HepG2 (cell line): ENCODE measurements around the gene ABCB6. TPM values are rescaled to one million over a fixed set of nuclear protein-coding genes. Genes with fewer than 3 reads are reported as not detected.

Experiments
- ATAC-seq: fragments of 200-7000 bp; cut with Tn5 transposase; 3 replicates; pipeline ENCODE4 v1.9.1; 2020; ENCODE audit warnings: mild to moderate bottlenecking, moderate library complexity
- BruUV-seq: library from RNA; stranded (reverse); fragments of 400-500 nt; replicated peaks from 2 replicates; lab custom pipeline; 2021; lab: Mats Ljungman, UMichigan
- CTCF ChIA-PET: fragments of 300-600 bp; formaldehyde crosslinking; extraction: SDS; loops from one replicate; lab custom pipeline; 2021; ENCODE audit warnings: low total read pairs, inconsistent platforms, low intra/inter-chr PET ratio; lab: Yijun Ruan, JAX
- POLR2A ChIA-PET: fragments of 350-600 bp; sonication (Branson Sonifier 250); formaldehyde crosslinking; loops from one replicate; lab custom pipeline; 2020; ENCODE audit warnings: antibody characterized with exemption, inconsistent platforms; lab: Yijun Ruan, JAX
- DNase-seq: peaks from one replicate; pipeline ENCODE4 v3.0.0-alpha.2; 2015; ENCODE audit warnings: low spot score
- FAIRE-seq: peaks from 3 replicates; lab custom pipeline; 2011; peaks lifted over from hg19 to GRCh38; lab: Jason Lieb, UNC
- H2AFZ ChIP-seq: one replicate; pipeline ENCODE4 v1.6.1; 2011; ENCODE audit warnings: low read length, inconsistent platforms
- H3K27ac ChIP-seq: fragments of 300-600 bp; 3 replicates; pipeline ENCODE4 v1.8.0; 2011; ENCODE audit warnings: mixed run types, mild to moderate bottlenecking, mixed read lengths, low read length, inconsistent platforms; ENCODE audit not compliant: insufficient read depth; ENCODE audit errors: extremely low read length
- H3K27me3 ChIP-seq, 2 experiments: fragments of 200-600 bp in 1 of 2; 2 replicates in 1 of 2; 3 replicates in 1 of 2; pipeline versions ENCODE4 v1.6.0 to v1.8.0; 2011; ENCODE audit warnings: low read length in 2 of 2, mild to moderate bottlenecking in 2 of 2, moderate library complexity in 2 of 2, inconsistent platforms in 1 of 2; ENCODE audit not compliant: insufficient read depth in 2 of 2, control insufficient read depth in 1 of 2
- H3K36me3 ChIP-seq, 2 experiments: fragments of 200-600 bp in 1 of 2; replicated peaks in 1 of 2; 2 replicates in 1 of 2; 3 replicates in 1 of 2; pipeline versions ENCODE4 v1.5.1 to v1.8.0; 2011; ENCODE audit warnings: low read length in 2 of 2, inconsistent platforms in 1 of 2; ENCODE audit not compliant: insufficient read depth in 2 of 2, control insufficient read depth in 1 of 2
- H3K4me1 ChIP-seq: 2 replicates; pipeline ENCODE4 v1.5.1; 2012; ENCODE audit warnings: low read length, inconsistent platforms; ENCODE audit not compliant: insufficient read depth
- H3K4me2 ChIP-seq: 2 replicates; pipeline ENCODE4 v1.6.0; 2011; ENCODE audit warnings: low read depth, low read length, inconsistent platforms
- H3K4me3 ChIP-seq, 3 experiments: fragments of 200-600 bp in 1 of 3; sonication (generic), shearing (Covaris generic) in 1 of 3; replicated peaks in 1 of 3; 2 replicates each; pipeline ENCODE4 v1.5.1; 2011 to 2016; ENCODE audit warnings: low read length in 3 of 3, inconsistent platforms in 2 of 3, low read depth in 2 of 3, mild to moderate bottlenecking in 2 of 3, control low read depth in 1 of 3, mixed read lengths in 1 of 3; ENCODE audit not compliant: insufficient read depth in 1 of 3
- H3K79me2 ChIP-seq: one replicate; pipeline ENCODE4 v1.6.1; 2011; ENCODE audit warnings: low read length, inconsistent platforms; ENCODE audit not compliant: insufficient read depth
- H3K9ac ChIP-seq: 2 replicates; pipeline ENCODE4 v1.6.0; 2011; ENCODE audit warnings: mild to moderate bottlenecking, low read depth, low read length, inconsistent platforms; ENCODE audit not compliant: insufficient read depth
- H3K9me3 ChIP-seq: 2 replicates; pipeline ENCODE4 v1.5.1; 2012; ENCODE audit warnings: mild to moderate bottlenecking, low read length
- H4K20me1 ChIP-seq: 2 replicates; pipeline ENCODE4 v1.6.0; 2011; ENCODE audit warnings: inconsistent platforms, mild to moderate bottlenecking, low read length, moderate library complexity; ENCODE audit not compliant: insufficient read depth
- AKAP8 ChIP-seq: sonication (generic); formaldehyde crosslinking; IDR thresholded peaks from 2 replicates; pipeline ENCODE4 v1.5.1; 2020; ENCODE audit warnings: mild to moderate bottlenecking, missing genetic modification reagents
- BHLHE40 ChIP-seq: IDR thresholded peaks from 2 replicates; pipeline ENCODE4 v1.6.1; 2011; ENCODE audit warnings: low read length, improper control_type of control experiment
- ETV5 ChIP-seq: IDR thresholded peaks from 2 replicates; pipeline ENCODE4 v1.6.1; 2018; ENCODE audit warnings: missing biosample characterization, missing genetic modification reagents, inconsistent platforms, borderline replicate concordance
- KLF16 ChIP-seq, 2 experiments: sonication (generic) in 1 of 2; formaldehyde crosslinking in 1 of 2; IDR thresholded peaks; 2 replicates each; pipeline versions ENCODE4 v1.6.1 to v1.8.0; 2016 to 2023; ENCODE audit warnings: missing genetic modification reagents in 2 of 2, missing compliant biosample characterization in 1 of 2
- MYNN ChIP-seq: sonication (generic); formaldehyde crosslinking; IDR thresholded peaks from 2 replicates; pipeline ENCODE4 v1.4.0; 2020; ENCODE audit warnings: mild to moderate bottlenecking, low read depth, missing genetic modification reagents
- SP2 ChIP-seq: sonication (generic); formaldehyde crosslinking; IDR thresholded peaks from 2 replicates; pipeline ENCODE4 v1.5.1; 2020; ENCODE audit warnings: mild to moderate bottlenecking, missing genetic modification reagents
- TEAD2 ChIP-seq: sonication (generic); formaldehyde crosslinking; IDR thresholded peaks from 2 replicates; pipeline ENCODE4 v1.9.0; 2021; ENCODE audit warnings: missing genetic modification reagents
- ZBTB20 ChIP-seq: sonication (generic); formaldehyde crosslinking; IDR thresholded peaks from 2 replicates; pipeline ENCODE4 v1.8.1; 2023; ENCODE audit warnings: missing genetic modification reagents, low read depth, mild to moderate bottlenecking, borderline replicate concordance
- ZKSCAN8 ChIP-seq: IDR thresholded peaks from 2 replicates; pipeline ENCODE4 v1.6.1; 2016; ENCODE audit warnings: borderline replicate concordance, missing genetic modification reagents, missing compliant biosample characterization
- ZNF747 ChIP-seq: sonication (generic); formaldehyde crosslinking; IDR thresholded peaks from 2 replicates; pipeline ENCODE4 v1.8.1; 2023; ENCODE audit warnings: missing genetic modification reagents, mild to moderate bottlenecking, borderline replicate concordance
- ZNF776 ChIP-seq: sonication (generic); formaldehyde crosslinking; IDR thresholded peaks from 2 replicates; pipeline ENCODE4 v1.4.0; 2020; ENCODE audit warnings: mild to moderate bottlenecking, missing genetic modification reagents
- WGBS: methylation state at CpG from one replicate; pipeline ENCODE4 v1.1.6; 2017; ENCODE audit warnings: low lambda C conversion rate; 5-methylcytosine and 5-hydroxymethylcytosine counted together
- in situ Hi-C: cut with HindIII; loops from 2 replicates; pipeline ENCODE4 v1.10.0; 2017; ENCODE audit warnings: low pct_unique_long_range_greater_than_20kb; ENCODE audit not compliant: extremely low pct_ligation_motif_present
- intact Hi-C: fragments of 100-400 bp; cut with micrococcal nuclease; formaldehyde crosslinking; loops from one replicate; pipeline ENCODE4 v1.10.0; 2022; ENCODE audit not compliant: unreplicated experiment
- polyA plus RNA-seq, 8 experiments: library from polyadenylated mRNA; depleted of rRNA in 3 of 8; stranded (reverse) in 7 of 8; unstranded in 1 of 8; fragments of >200 nt; fragmentation: Illumina TruSeq in 4 of 8; extraction: Trizol in 4 of 8; gene quantifications; 2 replicates each; pipeline versions ENCODE4 v1.2.1 to v1.2.3, GENCODE V29; 2011 to 2016; ENCODE audit warnings: low read depth in 4 of 8, missing spikeins in 1 of 8, mixed read lengths in 1 of 8; ENCODE audit not compliant: insufficient read depth in 1 of 8
- total RNA-seq, 5 experiments: library from RNA; depleted of rRNA; stranded (reverse); fragments of >200 nt; fragmentation: Illumina TruSeq; extraction: Trizol; gene quantifications; 2 replicates each; pipeline ENCODE4 v1.2.3, GENCODE V29; 2016; ENCODE audit warnings: low read depth in 1 of 5
- TF ChIP-seq, protein P1 (sequence below): sonication (generic); formaldehyde crosslinking; IDR thresholded peaks from 2 replicates; pipeline ENCODE4 v1.8.1; 2022; ENCODE audit warnings: low read depth, mild to moderate bottlenecking, missing genetic modification reagents
- TF ChIP-seq, protein P2 (sequence below): sonication (generic); formaldehyde crosslinking; IDR thresholded peaks from 2 replicates; pipeline ENCODE4 v1.5.1; 2020; ENCODE audit warnings: missing genetic modification reagents, mild to moderate bottlenecking, borderline replicate concordance
- TF ChIP-seq, protein P3 (sequence below): sonication (generic); formaldehyde crosslinking; IDR thresholded peaks from 2 replicates; pipeline ENCODE4 v1.4.0; 2020; ENCODE audit warnings: missing genetic modification reagents

ABCB6 gene
- total and polyA plus RNA-seq, 2 of the 13 experiments (the other 11 are each of a cell fraction or from before 2014, with no cell fraction given) = 91.1 to 137 TPM

DNA sequence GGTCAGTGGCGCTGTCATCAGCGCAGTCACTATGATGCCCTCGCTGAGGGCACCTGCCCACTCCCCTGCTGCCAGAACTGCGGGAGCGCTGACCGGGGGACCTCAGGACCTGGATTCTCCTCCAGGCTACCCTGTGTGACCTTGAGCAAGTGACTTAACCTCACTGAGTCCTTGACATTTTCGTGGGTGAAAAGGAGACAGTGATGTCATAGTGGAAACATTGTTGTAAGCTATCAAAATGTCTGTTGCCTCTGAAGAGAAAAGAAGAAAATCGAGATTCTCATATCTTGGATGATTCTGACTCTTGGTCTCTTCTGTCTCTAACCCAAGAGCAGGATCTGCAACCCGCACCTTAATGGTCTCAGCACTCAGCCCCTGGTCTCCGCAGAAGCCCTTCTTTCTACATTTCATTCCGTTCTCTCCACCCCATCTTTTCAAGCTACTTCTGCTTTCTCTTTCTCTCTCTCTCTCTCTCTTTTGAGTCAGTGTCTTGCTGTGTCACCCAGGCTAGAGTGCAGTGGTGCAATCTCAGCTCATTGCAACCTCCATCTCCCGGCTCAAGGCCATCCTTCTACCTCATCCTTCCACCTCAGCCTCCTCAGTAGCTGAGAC is 35.9 kb upstream of the ABCB6 start (continued):
- TF ChIP-seq, protein P1, sequence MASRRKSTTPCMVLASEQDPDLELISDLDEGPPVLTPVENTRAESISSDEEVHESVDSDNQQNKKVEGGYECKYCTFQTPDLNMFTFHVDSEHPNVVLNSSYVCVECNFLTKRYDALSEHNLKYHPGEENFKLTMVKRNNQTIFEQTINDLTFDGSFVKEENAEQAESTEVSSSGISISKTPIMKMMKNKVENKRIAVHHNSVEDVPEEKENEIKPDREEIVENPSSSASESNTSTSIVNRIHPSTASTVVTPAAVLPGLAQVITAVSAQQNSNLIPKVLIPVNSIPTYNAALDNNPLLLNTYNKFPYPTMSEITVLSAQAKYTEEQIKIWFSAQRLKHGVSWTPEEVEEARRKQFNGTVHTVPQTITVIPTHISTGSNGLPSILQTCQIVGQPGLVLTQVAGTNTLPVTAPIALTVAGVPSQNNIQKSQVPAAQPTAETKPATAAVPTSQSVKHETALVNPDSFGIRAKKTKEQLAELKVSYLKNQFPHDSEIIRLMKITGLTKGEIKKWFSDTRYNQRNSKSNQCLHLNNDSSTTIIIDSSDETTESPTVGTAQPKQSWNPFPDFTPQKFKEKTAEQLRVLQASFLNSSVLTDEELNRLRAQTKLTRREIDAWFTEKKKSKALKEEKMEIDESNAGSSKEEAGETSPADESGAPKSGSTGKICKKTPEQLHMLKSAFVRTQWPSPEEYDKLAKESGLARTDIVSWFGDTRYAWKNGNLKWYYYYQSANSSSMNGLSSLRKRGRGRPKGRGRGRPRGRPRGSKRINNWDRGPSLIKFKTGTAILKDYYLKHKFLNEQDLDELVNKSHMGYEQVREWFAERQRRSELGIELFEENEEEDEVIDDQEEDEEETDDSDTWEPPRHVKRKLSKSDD = no peak
- TF ChIP-seq SP2 (no peak), ETV5 (CRISPR knock-in tag) (no peak)

DNA sequence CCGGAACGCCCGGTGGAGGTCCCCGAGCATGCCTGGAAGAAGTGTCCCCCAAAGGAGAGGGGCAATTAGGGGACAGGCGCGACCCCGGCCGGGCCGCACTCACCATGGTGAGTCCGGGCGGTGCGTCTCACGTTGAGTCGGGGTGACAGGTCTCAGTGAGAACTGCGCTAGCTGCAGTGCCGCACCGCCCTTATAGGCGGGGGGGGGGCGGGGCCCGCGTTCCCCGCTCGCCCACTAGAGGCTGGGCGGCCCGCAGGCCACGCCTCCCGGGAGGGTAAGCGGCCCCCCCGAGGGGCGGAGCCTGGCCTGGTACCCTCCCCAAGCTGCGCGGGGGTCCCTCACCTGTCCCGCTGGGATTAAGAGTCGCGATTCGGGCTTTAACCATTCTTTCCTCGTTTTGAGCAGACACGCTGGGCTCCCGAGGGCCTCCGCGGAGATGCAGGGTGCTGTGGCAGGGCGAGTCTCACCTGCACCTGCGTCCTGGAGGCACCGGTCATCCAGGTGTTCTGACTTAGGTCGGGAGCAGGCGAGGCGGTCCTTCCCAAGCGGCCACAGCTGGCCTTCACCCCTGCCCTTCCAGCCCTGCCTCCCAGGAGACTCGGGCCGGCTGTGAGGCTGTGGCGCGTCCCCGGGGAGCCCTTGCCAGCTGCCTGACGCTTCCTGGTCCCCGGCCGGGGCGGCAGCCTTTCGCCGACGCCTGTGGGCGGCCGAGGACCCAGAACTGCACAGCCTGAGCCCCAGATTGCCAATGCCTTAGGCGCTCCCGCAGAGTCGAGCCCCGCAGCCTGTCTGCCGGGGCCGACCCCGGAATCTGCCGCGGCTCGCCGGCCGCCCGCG is 35.2 kb upstream of the ABCB6 start, which contains the start of gene TUBA4A:
Gene TUBA4A, minus strand, starts transcription at position 166 of the 837 bp plus-strand sequence. Its CDS starts 60 bp downstream, at position 106.
- POLR2A ChIA-PET = interaction anchor here (1.0 to 3.5 kb wide), 14 partner anchors 9 to 298 kb away, joined by 3 to 26 read pairs (median 6); partner anchors contain the start of genes CNPPD1, DNAJB2, GLB1L and STK16
- peak within 1 kb of the TSS; percentile 62 to 83 (median 62) for H3K4me3 ChIP-seq
- 0% methylated on average over 27 of the region's 76 CpGs for WGBS
- FAIRE-seq (peak; percentile 63), DNase-seq (peak; percentile 58), ATAC-seq (peak; percentile 62)
- peaks cover 2 to 40% of the 10 kb centered on the region in 2 experiments; a peak in 4 of 5 replicates for H3K27me3 ChIP-seq
- H3K9me3 ChIP-seq = no peaks in the 10 kb centered on the region
- H2AFZ ChIP-seq = no peak within 1 kb of the TSS
- no peaks in the 10 kb centered on the region for H3K79me2 ChIP-seq
- H3K27ac ChIP-seq = no peak within 1 kb of the TSS
- peak within 1 kb of the TSS; percentile 99 for H3K4me2 ChIP-seq
- BruUV-seq = no TSS peak
- H3K36me3 ChIP-seq = no peaks in the 10 kb centered on the region
- H3K4me1 ChIP-seq = peaks cover 60% of the 10 kb centered on the region
- H4K20me1 ChIP-seq = no peaks in the 10 kb centered on the region
- in situ Hi-C loops = no loop called here
- CTCF ChIA-PET = interaction anchor here (0.9 to 1.2 kb wide), 2 partner anchors 23 to 40 kb away, joined by 3 read pairs; no protein-coding TSS in a partner anchor
- peak within 1 kb of the TSS; percentile 46; the same call in 1 of the 2 replicates for H3K9ac ChIP-seq
- intact Hi-C loops = no loop called here
- TF ChIP-seq ZBTB20 (CRISPR knock-in tag) (0 out of 2 replicates have a peak, but pooled peaks have one; percentile 12), MYNN (CRISPR knock-in tag) (no peak), AKAP8 (CRISPR knock-in tag) (no peak), ZNF776 (CRISPR knock-in tag) (no peak), ZNF747 (CRISPR knock-in tag) (no peak), ZKSCAN8 (CRISPR knock-in tag) (0 out of 2 replicates have a peak, but pooled peaks have one; percentile 29), BHLHE40 (no peak), TEAD2 (CRISPR knock-in tag) (no peak), KLF16 (CRISPR knock-in tag; IDR thresholded peaks at IDR 0.05) (peak in 1 of 2 experiments; percentile 38; a peak in 1 of 4 replicates)
- TF ChIP-seq, protein P2, sequence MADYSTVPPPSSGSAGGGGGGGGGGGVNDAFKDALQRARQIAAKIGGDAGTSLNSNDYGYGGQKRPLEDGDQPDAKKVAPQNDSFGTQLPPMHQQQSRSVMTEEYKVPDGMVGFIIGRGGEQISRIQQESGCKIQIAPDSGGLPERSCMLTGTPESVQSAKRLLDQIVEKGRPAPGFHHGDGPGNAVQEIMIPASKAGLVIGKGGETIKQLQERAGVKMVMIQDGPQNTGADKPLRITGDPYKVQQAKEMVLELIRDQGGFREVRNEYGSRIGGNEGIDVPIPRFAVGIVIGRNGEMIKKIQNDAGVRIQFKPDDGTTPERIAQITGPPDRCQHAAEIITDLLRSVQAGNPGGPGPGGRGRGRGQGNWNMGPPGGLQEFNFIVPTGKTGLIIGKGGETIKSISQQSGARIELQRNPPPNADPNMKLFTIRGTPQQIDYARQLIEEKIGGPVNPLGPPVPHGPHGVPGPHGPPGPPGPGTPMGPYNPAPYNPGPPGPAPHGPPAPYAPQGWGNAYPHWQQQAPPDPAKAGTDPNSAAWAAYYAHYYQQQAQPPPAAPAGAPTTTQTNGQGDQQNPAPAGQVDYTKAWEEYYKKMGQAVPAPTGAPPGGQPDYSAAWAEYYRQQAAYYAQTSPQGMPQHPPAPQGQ (CRISPR knock-in tag) = no peak
- TF ChIP-seq, protein P3, sequence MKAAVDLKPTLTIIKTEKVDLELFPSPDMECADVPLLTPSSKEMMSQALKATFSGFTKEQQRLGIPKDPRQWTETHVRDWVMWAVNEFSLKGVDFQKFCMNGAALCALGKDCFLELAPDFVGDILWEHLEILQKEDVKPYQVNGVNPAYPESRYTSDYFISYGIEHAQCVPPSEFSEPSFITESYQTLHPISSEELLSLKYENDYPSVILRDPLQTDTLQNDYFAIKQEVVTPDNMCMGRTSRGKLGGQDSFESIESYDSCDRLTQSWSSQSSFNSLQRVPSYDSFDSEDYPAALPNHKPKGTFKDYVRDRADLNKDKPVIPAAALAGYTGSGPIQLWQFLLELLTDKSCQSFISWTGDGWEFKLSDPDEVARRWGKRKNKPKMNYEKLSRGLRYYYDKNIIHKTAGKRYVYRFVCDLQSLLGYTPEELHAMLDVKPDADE (CRISPR knock-in tag) = no peak
